ENCODE measurements around the gene ODAD4.

ODAD4 gene

GRCh38 chr17:41988418-41988817 lies 58.0 kb downstream of the ODAD4 start:
- Histone ChIP-seq H3K9me3 (ENCODE audit: control insufficient read depth, low read length) (no peaks in the 10 kb centered on the region), H3K4me1 (ENCODE audit: control insufficient read depth, insufficient read depth, low read length, poor library complexity, severe bottlenecking) (no peaks in the 10 kb centered on the region), H3K4me3 (ENCODE audit: extremely low read depth, insufficient read depth, low read length, poor library complexity, severe bottlenecking) (no peak overlapping the region), H3K27ac (ENCODE audit: low read depth, low read length, severe bottlenecking) (no peak overlapping the region), H3K36me3 (ENCODE audit: control insufficient read depth, insufficient read depth, low read length) (peaks cover 96% of the 10 kb centered on the region)
- WGBS, 2 experiments (ENCODE audit: insufficient coverage in 2 of 2) = no CpG with 5 or more reads among the region's 2 CpGs

- no peaks in the 10 kb centered on the region for H3K4me1 ChIP-seq (ENCODE audit: control insufficient read depth, insufficient read depth, low read length, poor library complexity, severe bottlenecking)
- WGBS, 2 experiments (ENCODE audit: insufficient coverage in 2 of 2) = 83 to 86% methylated on average over 3 to 5 of the region's 5 CpGs
- no peaks in the 10 kb centered on the region for H3K9me3 ChIP-seq (ENCODE audit: control insufficient read depth, low read length)
- no peak overlapping the region for H3K4me3 ChIP-seq (ENCODE audit: extremely low read depth, insufficient read depth, low read length, poor library complexity, severe bottlenecking)
- H3K27ac ChIP-seq (ENCODE audit: low read depth, low read length, severe bottlenecking) = no peak overlapping the region
- peaks cover 97% of the 10 kb centered on the region for H3K36me3 ChIP-seq (ENCODE audit: control insufficient read depth, insufficient read depth, low read length)
These were observed 59.4 kb downstream of the ODAD4 start for GRCh38 chr17:41989702-41990419.

- Histone ChIP-seq H3K27ac (ENCODE audit: low read depth, low read length, severe bottlenecking) (no peak overlapping the region), H3K4me1 (ENCODE audit: control insufficient read depth, insufficient read depth, low read length, poor library complexity, severe bottlenecking) (peaks cover 2% of the 10 kb centered on the region), H3K4me3 (ENCODE audit: extremely low read depth, insufficient read depth, low read length, poor library complexity, severe bottlenecking) (no peak overlapping the region), H3K36me3 (ENCODE audit: control insufficient read depth, insufficient read depth, low read length) (peaks cover 97% of the 10 kb centered on the region), H3K9me3 (ENCODE audit: control insufficient read depth, low read length) (no peaks in the 10 kb centered on the region)
- WGBS, 2 experiments (ENCODE audit: insufficient coverage in 2 of 2) = 100% methylated on average over 2 of the region's 3 CpGs
These were observed 62.2 kb downstream of the ODAD4 start for GRCh38 chr17:41992576-41992975.

- Histone ChIP-seq H3K9me3 (ENCODE audit: control insufficient read depth, low read length) (no peaks in the 10 kb centered on the region), H3K4me3 (ENCODE audit: extremely low read depth, insufficient read depth, low read length, poor library complexity, severe bottlenecking) (no peak overlapping the region), H3K27ac (ENCODE audit: low read depth, low read length, severe bottlenecking) (no peak overlapping the region), H3K36me3 (ENCODE audit: control insufficient read depth, insufficient read depth, low read length) (peaks cover 98% of the 10 kb centered on the region), H3K4me1 (ENCODE audit: control insufficient read depth, insufficient read depth, low read length, poor library complexity, severe bottlenecking) (peaks cover 2% of the 10 kb centered on the region)
- WGBS, 2 experiments (ENCODE audit: insufficient coverage in 2 of 2) = 92 to 100% methylated on average over 1 to 2 of the region's 2 CpGs
These were observed 66.4 kb downstream of the ODAD4 start for GRCh38 chr17:41996855-41997164.

GRCh38 chr17:41998497-41998896 lies 68.1 kb downstream of the ODAD4 start:
- no peak overlapping the region for H3K4me3 ChIP-seq (ENCODE audit: extremely low read depth, insufficient read depth, low read length, poor library complexity, severe bottlenecking)
- no peaks in the 10 kb centered on the region for H3K9me3 ChIP-seq (ENCODE audit: control insufficient read depth, low read length)
- WGBS, 2 experiments (ENCODE audit: insufficient coverage in 2 of 2) = 50% methylated on average over 2 of the region's 2 CpGs
- H3K36me3 ChIP-seq (ENCODE audit: control insufficient read depth, insufficient read depth, low read length) = peaks cover 97% of the 10 kb centered on the region
- no peak overlapping the region for H3K27ac ChIP-seq (ENCODE audit: low read depth, low read length, severe bottlenecking)
- peaks cover 11% of the 10 kb centered on the region for H3K4me1 ChIP-seq (ENCODE audit: control insufficient read depth, insufficient read depth, low read length, poor library complexity, severe bottlenecking)

GRCh38 chr17:42000413-42001133 lies 70.2 kb downstream of the ODAD4 start:
- WGBS, 2 experiments (ENCODE audit: insufficient coverage in 2 of 2) = 100% methylated on average over 1 of the region's 3 CpGs
- Histone ChIP-seq H3K9me3 (ENCODE audit: control insufficient read depth, low read length) (no peaks in the 10 kb centered on the region), H3K4me3 (ENCODE audit: extremely low read depth, insufficient read depth, low read length, poor library complexity, severe bottlenecking) (no peak overlapping the region), H3K4me1 (ENCODE audit: control insufficient read depth, insufficient read depth, low read length, poor library complexity, severe bottlenecking) (peaks cover 12% of the 10 kb centered on the region), H3K36me3 (ENCODE audit: control insufficient read depth, insufficient read depth, low read length) (peaks cover 82% of the 10 kb centered on the region), H3K27ac (ENCODE audit: low read depth, low read length, severe bottlenecking) (no peak overlapping the region)

GRCh38 chr17:42001729-42002128 lies 71.3 kb downstream of the ODAD4 start:
- Histone ChIP-seq H3K4me3 (ENCODE audit: extremely low read depth, insufficient read depth, low read length, poor library complexity, severe bottlenecking) (no peak overlapping the region), H3K27ac (ENCODE audit: low read depth, low read length, severe bottlenecking) (no peak overlapping the region), H3K9me3 (ENCODE audit: control insufficient read depth, low read length) (no peaks in the 10 kb centered on the region), H3K36me3 (ENCODE audit: control insufficient read depth, insufficient read depth, low read length) (peaks cover 70% of the 10 kb centered on the region), H3K4me1 (ENCODE audit: control insufficient read depth, insufficient read depth, low read length, poor library complexity, severe bottlenecking) (peaks cover 11% of the 10 kb centered on the region)
- WGBS, 2 experiments (ENCODE audit: insufficient coverage in 2 of 2) = no CpG with 5 or more reads among the region's 2 CpGs

- Histone ChIP-seq H3K36me3 (ENCODE audit: control insufficient read depth, insufficient read depth, low read length) (peaks cover 66% of the 10 kb centered on the region), H3K9me3 (ENCODE audit: control insufficient read depth, low read length) (no peaks in the 10 kb centered on the region), H3K4me3 (ENCODE audit: extremely low read depth, insufficient read depth, low read length, poor library complexity, severe bottlenecking) (no peak overlapping the region), H3K4me1 (ENCODE audit: control insufficient read depth, insufficient read depth, low read length, poor library complexity, severe bottlenecking) (peaks cover 9% of the 10 kb centered on the region), H3K27ac (ENCODE audit: low read depth, low read length, severe bottlenecking) (no peak overlapping the region)
- 100% methylated on average over 2 to 3 of the region's 7 CpGs for WGBS, 2 experiments (ENCODE audit: insufficient coverage in 2 of 2)
These were observed 71.9 kb downstream of the ODAD4 start for GRCh38 chr17:42002175-42002791.

- H3K4me1 ChIP-seq (ENCODE audit: control insufficient read depth, insufficient read depth, low read length, poor library complexity, severe bottlenecking) = peaks cover 9% of the 10 kb centered on the region
- 85 to 90% methylated on average over 2 of the region's 3 CpGs for WGBS, 2 experiments (ENCODE audit: insufficient coverage in 2 of 2)
- no peak overlapping the region for H3K4me3 ChIP-seq (ENCODE audit: extremely low read depth, insufficient read depth, low read length, poor library complexity, severe bottlenecking)
- no peaks in the 10 kb centered on the region for H3K9me3 ChIP-seq (ENCODE audit: control insufficient read depth, low read length)
- no peak overlapping the region for H3K27ac ChIP-seq (ENCODE audit: low read depth, low read length, severe bottlenecking)
- H3K36me3 ChIP-seq (ENCODE audit: control insufficient read depth, insufficient read depth, low read length) = peaks cover 62% of the 10 kb centered on the region
These were observed 72.4 kb downstream of the ODAD4 start for GRCh38 chr17:42002792-42003301.

- Histone ChIP-seq H3K4me3 (ENCODE audit: extremely low read depth, insufficient read depth, low read length, poor library complexity, severe bottlenecking) (no peak overlapping the region), H3K9me3 (ENCODE audit: control insufficient read depth, low read length) (no peaks in the 10 kb centered on the region), H3K4me1 (ENCODE audit: control insufficient read depth, insufficient read depth, low read length, poor library complexity, severe bottlenecking) (peaks cover 9% of the 10 kb centered on the region), H3K27ac (ENCODE audit: low read depth, low read length, severe bottlenecking) (no peak overlapping the region), H3K36me3 (ENCODE audit: control insufficient read depth, insufficient read depth, low read length) (peaks cover 49% of the 10 kb centered on the region)
- WGBS, 2 experiments (ENCODE audit: insufficient coverage in 2 of 2) = no CpG with 5 or more reads among the region's 1 CpG
These were observed 74.7 kb downstream of the ODAD4 start for GRCh38 chr17:42005166-42005565.
